AG10803 (cell line): ENCODE results near the gene PRL.
A peak's percentile ranks its signal among the peaks of the same experiment; 100 is the strongest.

Source experiments
- DNase-seq: peaks from one replicate; pipeline ENCODE4 v3.0.0; 2010; ENCODE audit warnings: low read depth
- H3K4me3 ChIP-seq: 2 replicates; pipeline ENCODE4 v1.5.1; 2011; ENCODE audit warnings: mild to moderate bottlenecking, low read length, control low read depth
- CTCF ChIP-seq: conservative IDR thresholded peaks from 2 replicates; pipeline ENCODE4 v1.5.1; 2011; ENCODE audit warnings: mild to moderate bottlenecking, low read length, control low read depth, inconsistent platforms

The PRL gene

GRCh38 chr6:22328474-22328873 lies 31.6 kb upstream of the PRL start:
- peak; percentile 37 for DNase-seq
- TF ChIP-seq CTCF, result no peak
- H3K4me3 ChIP-seq, result no peak overlapping the region

- peak; percentile 14 for DNase-seq
- no peak for TF ChIP-seq CTCF
- no peak overlapping the region for H3K4me3 ChIP-seq
These were observed 31.0 kb upstream of the PRL start for GRCh38 chr6:22327881-22328280.

GRCh38 chr6:22326500-22326899 lies 29.7 kb upstream of the PRL start:
- H3K4me3 ChIP-seq, result no peak overlapping the region
- TF ChIP-seq CTCF, result no peak
- DNase-seq, result no peak

- H3K4me3 ChIP-seq, result no peak overlapping the region
- no peak for DNase-seq
- no peak for TF ChIP-seq CTCF
These were observed 28.6 kb upstream of the PRL start for GRCh38 chr6:22325481-22325880.

GRCh38 chr6:22323848-22324247 lies 27.0 kb upstream of the PRL start:
- H3K4me3 ChIP-seq, result no peak overlapping the region
- DNase-seq, result no peak
- no peak for TF ChIP-seq CTCF

GRCh38 chr6:22322103-22323030 lies 25.5 kb upstream of the PRL start:
- no peak for TF ChIP-seq CTCF
- H3K4me3 ChIP-seq, result no peak overlapping the region
- DNase-seq, result no peak

- no peak for TF ChIP-seq CTCF
These were observed 23.9 kb upstream of the PRL start for GRCh38 chr6:22320750-22321149.

More at GRCh38 chr6:22320750-22321149, 23.9 kb upstream of the PRL start:
- no peak overlapping the region for H3K4me3 ChIP-seq
- peak; percentile 82 for DNase-seq
